SW480 (cell line): ENCODE results near the gene DNAH11.
A peak's percentile ranks its signal among the peaks of the same experiment; 100 is the strongest.
"Not testable (repeated sequence)": the region's sequence is repeated elsewhere in the genome, so short reads cannot be mapped to it uniquely, and the experiment has no call there.

Source experiments
- DNase-seq: peaks from one replicate; pipeline ENCODE4 v3.0.0-alpha.2; 2016; ENCODE audit warnings: low spot score

DNAH11 gene

DNA sequence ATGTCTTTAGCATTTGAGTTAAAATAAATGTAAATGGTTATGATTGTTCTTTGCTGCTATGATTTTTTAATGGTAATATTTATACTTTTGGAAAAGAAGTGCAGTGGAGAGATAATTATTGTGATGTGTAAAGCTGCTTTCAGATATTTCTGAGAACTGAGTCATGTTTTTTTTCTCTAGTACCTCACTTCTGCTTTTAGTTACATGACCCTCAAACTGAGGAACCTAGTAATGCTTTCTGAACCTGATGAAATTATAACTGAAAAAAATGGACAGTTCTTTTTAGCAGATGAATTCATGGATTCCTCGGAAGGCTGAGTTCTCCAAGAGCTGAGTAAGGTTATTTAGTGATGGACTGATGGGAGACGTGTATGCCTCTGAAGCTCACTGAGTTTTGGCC is 235.1 kb downstream of the DNAH11 start:
- no peak for DNase-seq

DNA sequence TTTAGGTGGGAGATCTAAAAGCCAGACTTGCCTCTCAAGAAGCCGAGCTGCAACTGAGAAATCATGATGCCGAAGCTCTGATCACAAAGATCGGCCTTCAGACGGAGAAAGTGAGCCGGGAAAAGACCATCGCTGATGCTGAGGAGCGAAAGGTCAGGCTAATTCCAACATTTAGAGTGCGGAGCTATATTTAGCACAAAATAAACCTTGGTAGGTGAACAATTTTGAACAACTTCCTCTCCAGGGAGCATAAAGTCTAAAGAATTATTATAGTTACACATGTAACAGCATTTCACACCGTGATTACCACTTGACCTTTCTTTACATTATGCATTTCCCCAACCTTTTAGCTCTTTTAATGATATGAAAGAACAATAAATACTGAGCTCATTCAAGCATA is 236.1 kb downstream of the DNAH11 start:
- no peak for DNase-seq

DNA sequence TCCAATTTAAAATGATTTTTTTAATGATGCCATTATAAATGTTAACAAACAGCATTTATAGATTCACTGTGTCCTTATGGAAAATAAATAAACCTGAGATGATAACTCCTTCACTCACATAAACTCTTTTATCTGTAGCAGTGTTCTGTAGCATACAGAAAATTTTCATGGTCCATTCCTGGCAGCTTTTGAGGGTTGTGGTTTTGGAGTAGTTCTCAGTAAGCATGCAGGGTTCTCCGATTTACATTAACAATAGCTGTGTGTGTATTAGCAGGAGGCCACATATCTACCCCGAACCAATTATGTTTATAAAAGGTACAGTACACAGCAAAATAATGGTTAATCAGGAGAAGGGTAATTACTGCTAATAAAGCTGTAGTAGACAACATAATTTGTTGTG is 240.2 kb downstream of the DNAH11 start:
- peak; percentile 17 for DNase-seq

DNA sequence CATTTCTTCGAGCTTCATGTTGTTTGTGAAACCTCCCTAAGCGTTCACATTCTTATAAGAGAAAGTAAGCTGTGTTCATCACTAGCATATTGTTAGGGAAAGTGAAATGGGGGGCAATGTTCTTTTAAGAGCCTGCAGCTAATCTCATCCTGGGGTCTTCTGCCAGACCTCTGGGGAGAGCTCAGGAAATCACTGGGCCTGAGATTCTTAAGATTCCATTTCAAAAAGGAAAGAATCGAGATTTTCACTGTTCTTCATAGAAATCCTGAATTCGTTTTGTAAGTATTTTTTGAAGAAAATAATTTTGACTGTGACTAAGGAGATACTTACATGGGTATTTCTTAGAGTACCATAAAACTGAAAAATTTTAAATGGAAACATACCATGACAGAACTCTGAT is 242.2 kb downstream of the DNAH11 start:
- DNase-seq: no peak

DNA sequence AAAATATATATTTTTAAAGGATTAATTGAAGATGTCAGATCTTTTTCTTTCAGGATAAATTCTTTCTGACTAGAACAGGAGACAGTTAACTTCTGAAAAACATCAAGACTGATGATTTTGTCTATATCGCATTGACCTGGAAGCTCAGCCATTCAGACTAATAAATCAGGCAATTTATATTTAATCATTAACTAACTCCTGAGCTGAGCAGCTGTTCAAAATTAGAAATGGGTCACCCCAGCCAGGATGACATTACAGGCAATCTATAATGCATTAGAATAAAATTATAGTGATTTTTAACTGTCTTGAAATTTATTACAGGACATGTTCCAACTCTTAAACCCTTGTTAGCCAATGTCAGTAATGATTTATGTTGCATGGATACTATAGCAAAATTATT is 263.0 kb downstream of the DNAH11 start:
- no peak for DNase-seq

DNA sequence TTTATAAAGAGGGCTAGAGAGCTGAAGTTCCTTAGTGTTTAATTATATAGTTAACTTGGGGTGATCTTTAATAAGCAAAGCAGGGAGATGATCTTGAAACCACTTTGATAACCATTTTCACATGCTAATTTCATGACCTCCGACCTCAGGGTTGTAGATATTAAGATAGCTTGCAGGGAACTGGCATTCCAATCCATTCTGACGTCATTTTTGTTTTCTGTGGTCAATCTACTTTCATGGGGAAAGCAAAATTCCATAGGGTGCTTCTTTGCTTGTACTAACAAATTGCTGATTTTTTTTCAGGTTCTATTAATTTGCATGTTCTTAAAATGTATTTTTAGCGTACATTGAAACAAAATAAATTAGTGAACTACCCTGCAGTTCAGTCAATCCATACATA is 263.5 kb downstream of the DNAH11 start:
- DNase-seq: no peak

DNA sequence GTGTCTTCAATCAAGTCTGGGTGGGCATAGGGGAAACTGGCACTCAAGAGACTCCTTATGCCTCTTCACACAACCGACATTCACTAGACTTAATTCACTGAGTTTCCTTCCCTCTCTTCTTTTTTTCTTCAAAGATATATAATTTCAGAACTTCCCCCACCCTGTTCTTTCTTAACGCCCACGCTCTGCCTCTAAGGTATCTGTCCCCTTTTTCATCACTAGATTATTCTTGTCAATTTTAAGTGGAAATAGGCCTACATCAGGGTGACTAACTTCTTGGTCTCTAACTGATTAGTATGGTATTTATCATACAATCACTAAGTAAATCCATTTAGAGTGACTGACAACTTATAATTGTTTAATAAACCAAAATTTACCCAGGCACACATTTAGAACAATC is 276.2 kb downstream of the DNAH11 start:
- no peak for DNase-seq

DNA sequence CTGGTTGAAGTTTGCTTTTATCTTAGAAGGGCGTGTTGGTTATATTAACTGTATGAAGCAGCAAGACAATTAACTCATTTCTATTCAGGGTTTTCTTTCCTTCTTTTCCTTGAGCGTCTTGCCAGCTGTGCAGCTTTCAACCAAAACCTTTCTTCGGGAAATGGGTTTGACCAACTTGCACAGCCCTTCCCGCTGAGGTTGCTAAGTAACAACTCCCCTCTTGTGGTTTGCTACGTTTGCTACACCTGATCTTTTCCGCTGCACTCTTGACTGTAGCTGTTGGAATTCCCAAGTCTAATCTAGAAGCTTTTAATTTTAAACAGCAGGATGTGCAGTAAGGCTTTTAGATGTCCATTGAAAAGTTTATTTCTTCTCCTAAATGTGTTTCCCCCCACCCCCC is 286.0 kb downstream of the DNAH11 start:
- peak; percentile 17 for DNase-seq

DNA sequence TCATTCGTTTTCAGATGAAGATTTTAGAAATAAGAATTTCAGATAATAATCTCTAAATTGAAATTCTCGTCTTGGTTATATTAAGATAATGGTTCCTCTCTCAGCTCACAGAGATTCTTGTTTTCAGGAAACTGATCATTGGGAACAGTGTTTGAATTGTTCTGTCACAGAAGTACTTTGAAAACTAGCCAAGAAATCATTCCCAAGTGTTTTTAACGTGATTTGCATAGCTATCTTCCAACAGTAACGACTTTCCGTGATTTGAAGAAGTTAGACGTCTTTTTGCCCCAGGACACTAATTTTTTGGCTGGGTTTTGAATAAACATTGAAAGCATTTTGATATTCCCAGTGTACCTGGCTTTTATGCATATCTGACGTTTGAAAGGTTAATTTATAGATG is 286.9 kb downstream of the DNAH11 start:
- no peak for DNase-seq

DNA sequence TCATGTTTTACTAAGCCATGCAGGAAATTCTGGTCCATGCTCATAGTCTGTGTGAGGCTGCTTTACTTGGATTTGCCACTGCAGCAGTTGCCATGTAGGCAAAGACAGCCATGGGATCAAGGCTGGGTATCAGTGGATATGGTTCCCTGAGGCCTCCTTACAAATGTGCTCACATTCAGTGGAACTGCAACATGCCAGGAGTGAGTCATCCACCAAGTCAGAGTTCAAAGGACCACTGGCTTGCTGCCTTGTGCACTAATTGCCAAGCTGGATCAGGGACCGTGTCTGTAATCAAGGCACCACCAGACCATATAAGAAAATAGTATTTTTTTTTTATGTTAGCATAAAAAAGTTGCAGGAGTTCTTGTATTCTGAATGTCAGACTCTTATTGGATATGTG is 301.9 kb downstream of the DNAH11 start:
- DNase-seq: peak; percentile 18

DNA sequence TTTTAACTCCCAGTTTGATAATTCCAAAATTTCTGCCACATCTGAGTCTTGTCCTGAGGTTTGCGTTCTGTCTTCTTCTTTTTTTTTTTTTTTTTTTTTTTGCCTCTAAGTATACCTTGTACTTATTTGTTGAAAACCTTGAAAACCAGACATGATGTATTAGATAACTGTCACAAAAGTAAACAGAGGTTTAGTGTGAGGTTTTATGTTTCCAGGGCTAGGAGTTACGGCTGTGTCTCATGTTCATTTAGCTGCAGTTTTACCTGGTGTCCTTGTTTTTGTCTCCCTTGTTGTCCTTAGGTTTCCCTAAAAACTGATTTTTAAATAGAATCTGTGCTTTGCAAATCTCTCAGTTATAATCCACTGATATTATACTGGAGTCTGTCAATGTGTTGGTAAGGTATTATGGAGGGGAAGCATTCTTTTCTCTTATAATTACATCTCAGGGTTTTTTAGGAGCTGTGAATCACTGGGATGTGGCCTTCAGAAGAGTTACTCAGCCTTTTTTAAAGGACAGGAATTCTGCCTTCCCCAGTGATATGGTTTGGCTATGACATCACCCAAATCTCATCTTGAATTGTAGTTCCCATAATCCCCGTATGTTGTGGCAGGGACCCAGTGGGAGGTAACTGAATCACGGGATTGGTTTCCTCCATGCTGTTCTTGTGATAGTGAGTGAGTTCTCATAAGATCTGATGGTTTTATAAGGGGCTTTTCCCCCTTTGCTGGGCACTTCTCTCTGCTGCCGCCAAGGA is 307.9 kb downstream of the DNAH11 start:
- DNase-seq: no peak

DNA sequence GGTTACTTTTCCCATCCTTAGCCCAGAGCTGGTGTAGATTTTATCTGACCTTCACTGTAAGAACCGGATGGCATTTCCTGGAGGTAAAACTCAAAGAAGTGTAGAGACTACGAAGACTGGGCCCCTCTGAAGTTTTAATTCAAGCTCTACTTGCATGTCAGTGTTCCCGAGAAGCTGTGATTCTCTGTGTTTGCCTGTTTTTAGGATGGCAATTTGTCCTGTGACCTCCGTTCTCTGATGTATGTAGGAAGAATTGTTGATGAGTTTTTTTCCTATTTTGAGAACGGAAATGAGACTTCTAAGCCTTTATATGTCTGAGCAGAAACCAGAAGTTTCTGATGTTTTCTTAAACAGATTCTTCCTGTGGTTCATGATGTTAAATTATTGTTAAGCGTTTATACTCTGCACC is 308.7 kb downstream of the DNAH11 start:
- DNase-seq: no peak

DNA sequence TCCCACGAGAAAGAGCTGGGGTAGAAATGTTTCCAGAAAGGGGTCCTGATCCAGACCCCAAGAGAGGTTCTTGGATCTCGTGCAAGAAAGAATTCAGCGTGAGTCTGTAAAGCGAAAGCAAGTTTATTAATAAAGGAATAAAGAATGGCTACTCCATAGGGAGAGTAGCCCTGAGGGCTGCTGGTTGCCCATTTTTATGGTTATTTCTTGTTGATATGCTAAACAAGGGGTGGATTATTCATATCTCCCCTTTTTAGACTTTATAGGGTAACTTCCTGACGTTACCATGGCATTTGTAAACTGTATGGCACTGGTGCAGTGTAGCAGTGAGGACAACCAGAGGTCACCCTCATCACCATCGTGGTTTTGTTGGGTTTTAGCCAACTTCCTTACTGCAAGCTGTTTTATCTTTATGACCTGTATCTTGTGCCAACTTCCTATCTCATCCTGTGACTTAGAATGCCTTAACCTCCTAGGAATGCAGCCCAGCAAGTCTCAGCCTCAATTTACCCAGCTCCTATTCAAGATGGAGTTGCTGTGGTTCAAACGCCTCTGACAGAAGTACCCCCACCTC is 322.9 kb downstream of the DNAH11 start:
- DNase-seq: not testable (repeated sequence)

DNA sequence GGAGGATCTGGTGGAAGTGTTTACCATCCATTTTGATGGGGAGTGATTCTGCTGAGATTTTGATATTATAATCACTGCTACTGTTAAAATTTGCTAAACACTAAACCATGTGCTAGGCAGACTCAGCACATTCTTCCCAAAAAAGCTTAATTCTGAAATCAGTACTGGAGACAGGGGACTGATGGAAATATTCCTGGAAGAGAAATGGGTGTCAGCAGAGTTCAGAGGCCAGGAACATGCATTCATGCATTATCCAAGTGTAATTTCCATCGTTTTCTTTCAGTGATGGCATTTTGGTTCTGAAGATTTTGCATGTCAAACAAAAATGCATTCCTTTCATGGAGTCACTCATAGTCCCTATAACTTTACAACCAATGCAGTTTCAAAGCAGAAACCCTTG is 323.9 kb downstream of the DNAH11 start:
- DNase-seq: no peak

DNA sequence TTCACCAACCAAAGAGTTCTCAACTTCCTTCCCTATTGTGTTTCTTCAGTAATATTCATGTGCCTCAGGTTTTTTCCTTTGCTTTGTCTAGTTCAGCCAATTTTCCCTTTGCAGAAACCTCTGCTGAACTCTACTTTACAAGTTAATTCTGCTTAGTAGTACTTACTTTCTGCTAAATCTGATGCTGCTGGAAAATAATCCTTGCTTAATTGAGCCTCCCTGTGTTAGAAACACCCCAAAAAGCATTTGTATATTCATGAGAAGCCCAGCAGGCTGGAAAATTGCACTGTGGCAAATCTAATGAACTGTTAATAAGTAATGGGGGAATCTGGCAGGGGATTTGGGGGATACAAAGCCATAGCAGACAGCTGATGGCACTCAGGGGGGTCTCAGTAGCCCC is 324.4 kb downstream of the DNAH11 start:
- no peak for DNase-seq

DNA sequence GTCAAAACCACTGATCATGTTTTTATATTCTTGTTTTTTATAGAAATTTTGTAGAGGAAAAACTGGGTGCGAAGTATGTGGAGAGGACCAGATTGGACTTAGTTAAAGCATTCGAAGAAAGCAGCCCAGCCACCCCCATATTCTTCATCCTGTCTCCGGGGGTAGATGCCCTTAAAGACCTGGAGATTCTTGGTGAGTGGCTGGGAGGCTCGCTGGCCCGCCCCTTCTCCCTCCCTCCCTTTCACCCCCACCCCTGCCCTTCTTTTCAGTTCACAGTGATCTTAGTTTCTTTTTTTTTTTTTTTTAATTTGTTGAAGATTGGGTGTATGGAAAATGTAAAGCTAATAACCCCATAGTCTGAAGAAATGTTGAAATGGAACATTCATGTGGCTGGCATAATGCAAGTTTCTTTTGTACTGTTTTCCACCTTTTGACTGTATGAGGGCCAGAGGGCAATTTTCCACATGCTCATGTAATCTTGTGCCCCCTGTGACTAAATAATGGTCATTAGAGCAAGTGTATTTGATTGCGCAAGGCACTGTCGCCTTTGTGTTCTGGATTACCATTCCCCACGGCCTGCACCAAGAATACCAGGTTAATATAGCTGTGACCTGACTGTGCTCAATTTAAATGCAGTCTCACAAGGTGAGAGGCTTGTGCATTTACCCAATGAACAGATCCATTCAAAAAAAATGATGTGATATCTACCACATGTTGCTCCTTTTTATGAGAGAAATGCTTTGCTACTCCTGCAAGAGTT is 325.2 kb downstream of the DNAH11 start:
- no peak for DNase-seq

DNA sequence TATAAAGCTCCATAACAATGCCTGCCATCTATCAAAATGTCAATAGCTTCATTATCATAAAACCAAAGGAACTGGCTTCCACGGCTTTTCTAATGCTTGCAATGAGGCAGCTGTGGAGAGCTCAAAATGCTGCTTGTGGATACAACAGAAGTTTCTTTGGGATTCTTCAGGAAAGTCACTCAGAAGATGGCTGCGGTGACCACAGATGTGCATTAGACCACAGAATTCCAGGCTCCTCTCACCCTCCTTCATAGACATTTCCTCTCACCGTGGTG is 325.7 kb downstream of the DNAH11 start:
- DNase-seq: no peak

DNA sequence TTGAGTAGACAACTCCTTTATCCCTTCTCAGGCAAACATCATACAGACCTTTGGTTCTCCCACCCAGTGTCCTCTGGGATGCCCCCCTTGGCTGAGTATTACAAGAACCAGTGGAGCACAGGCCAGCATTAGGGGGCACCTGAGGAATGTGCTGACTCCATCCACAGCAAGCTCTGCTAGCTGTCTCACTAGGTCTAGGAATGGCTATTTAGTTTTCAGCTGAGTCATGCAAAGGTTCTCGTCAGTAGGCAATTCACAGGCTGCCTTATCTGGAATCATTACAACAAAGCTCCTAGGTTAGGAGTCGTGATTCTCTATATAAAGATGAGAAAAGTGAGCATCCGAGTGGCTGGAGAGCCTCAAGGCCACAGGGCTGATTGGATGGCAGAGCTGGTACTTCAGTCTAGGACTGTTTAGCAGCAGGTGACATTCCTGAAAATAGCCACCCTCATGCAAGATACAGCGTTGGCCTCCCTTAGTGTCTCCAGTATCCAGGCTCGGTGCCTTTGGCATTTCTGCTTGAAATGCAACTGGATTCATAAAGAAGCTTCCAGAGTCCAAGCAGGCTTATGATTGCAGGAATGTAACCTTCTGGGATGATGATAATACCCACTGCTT is 327.1 kb downstream of the DNAH11 start:
- peak; percentile 20 for DNase-seq

DNA sequence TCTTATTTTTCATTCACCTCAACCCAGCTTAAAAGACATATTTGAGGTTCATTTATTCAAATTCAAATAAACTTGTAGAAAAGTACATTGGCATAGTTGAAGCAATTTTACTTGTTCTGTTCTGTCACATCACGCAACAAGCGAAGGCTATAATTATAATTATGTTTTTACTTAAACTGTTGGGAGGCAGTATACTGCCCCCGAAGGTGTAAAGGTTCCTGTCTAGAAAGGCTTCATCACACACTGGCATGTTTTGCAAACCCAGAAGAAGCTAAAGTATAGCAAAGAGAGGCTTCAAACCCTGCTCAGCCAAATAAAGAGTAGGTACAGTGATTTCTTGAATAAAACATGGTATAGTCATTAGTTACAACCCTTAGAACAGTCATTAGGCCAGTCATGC is 340.2 kb downstream of the DNAH11 start:
- no peak for DNase-seq

DNA sequence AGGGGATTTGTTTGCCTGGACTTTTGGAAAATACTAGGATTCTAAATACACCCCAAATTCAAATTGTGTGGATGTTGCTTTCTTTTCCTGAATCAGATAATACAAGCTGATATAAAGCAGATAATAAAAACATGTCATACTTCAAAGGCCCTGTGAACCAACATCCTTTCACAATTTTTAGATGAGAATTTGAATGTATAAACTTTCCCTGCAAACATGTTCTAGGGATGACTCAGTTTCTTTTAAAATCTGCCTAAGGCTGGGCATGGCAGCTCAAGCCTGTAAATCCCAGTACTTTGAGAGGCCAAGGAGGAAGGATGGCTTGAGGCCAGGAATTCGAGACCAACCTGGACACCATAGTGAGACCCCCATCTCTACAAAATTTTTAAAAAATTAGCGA is 340.7 kb downstream of the DNAH11 start:
- DNase-seq: not testable (repeated sequence)

DNA sequence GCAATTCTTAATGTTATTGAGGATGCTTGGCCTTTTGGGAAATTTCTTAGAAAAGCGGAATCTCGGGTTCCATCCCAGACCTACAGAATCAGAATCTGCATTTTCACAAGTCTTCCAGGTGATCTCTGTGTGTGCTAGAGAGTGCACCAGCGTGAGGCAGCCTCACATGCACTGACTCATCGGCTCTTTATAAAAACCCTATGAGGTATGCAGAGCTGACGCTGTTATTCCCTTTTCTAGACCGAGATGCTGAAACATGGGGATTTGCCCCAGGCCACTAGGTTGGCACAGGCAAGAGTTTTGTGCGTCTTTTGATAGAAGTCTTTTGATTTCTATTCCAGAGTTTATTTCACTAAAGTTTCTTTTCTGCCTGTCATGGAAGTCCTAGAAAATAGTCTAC is 341.7 kb downstream of the DNAH11 start:
- DNase-seq: no peak

DNA sequence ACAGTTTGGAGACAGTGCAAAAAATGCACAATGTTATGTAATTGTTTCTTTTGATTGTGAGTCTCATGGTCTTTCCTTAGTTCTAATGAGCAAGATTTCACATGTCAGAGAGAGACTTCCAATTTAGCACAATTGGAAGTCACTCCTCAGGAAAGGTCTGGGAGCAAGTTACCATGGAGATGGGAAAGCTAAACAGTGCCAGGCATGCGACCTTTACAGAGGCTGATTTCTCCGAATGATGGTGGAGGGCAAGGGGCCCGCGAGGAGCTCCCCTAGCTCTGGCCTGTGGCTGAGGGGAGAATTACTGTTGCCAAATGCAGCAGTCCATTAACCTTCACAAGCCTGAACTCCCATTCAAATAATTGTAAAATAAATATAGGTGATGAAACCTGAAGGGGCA is 343.6 kb downstream of the DNAH11 start:
- no peak for DNase-seq

DNA sequence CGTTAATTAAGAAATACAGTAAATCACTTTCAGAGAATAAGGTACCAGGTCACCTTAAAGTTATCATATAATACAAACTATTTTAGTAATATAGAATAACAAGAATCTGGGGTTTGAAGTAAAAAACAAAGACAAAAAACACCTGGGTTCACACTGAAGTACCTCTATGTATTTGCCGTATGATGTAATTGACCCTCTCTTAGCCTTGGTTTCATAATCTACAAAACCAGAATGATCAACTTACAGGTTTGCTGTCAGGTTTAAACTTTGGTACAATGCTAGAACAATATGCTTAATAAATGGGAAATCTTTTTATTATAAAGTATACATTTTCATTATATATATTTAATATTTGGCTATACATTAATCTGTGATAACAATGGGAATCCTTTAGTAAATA is 344.5 kb downstream of the DNAH11 start:
- DNase-seq: no peak
